ENCODE results near the gene MACROD2.

MACROD2 gene

GRCh38 chr20:14582855-14583254, 587.5 kb downstream of the MACROD2 start:
- DNase-seq (ENCODE audit: low read depth in 2 of 2), result no peak

- DNase-seq (ENCODE audit: low read depth in 2 of 2), result no peak
Observed at GRCh38 chr20:14583413-14583812, 588.1 kb downstream of the MACROD2 start.

DNA sequence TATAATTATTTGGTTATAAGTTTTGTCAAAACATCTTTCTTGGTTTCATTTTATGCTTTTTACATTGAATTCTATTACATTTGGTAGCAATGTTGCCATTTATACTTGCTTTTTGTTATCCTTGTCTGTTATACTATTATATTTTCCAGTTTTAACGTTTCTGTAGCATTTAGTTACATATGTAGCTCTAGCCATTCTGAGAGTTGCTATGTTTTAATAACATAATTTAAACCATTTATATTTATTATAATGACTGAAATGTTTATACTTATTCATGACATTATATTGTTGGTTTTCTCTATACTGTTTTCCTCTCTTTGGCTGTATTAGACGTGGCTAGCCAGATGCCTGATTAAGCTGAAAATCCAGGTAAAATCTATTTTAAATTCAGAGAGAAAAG, 594.1 kb downstream of the MACROD2 start:
- no peak for DNase-seq (ENCODE audit: low read depth in 2 of 2)

DNA sequence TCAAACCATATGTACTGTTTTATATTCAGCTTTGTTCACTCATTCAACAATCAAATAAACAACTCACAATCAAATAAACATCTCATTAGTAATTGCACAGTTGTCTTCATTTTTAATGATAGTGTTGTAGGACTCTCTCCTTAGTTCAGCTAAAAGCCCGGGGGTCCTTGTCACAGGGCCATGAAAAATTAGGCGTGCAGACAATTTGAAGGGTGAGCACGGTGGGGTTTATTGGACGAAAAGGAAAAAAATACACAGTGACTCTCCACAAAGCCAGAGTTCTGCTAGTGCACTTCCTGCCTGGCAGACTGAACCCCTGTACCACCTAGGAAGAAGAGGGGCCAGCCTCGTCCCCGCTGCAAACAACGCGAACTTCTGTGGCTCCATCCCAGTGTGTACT, 599.7 kb downstream of the MACROD2 start:
- no peak for DNase-seq (ENCODE audit: low read depth in 2 of 2)

- DNase-seq (ENCODE audit: low read depth in 2 of 2), result no peak
Observed at GRCh38 chr20:14597206-14597715, 601.9 kb downstream of the MACROD2 start.

DNA sequence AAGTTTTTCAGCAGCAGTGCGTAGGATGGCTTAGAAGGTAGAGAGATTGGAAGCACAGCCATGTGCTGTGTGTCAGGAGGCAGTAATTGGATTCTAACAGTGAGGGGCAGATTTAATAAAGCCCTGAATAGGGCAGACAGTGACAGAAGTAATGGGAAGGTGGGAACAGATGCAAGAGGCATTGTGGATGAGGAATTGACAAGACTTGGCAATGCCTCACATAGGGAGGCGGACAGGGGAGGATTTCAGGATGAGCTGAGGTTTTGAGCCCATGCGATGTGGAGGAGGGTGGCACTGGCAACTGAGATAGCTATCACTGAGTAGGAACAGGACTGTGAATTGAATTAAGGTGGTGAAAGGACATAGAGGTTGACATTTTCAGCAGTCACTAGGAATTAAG, 604.3 kb downstream of the MACROD2 start:
- DNase-seq (ENCODE audit: low read depth in 2 of 2), result no peak

DNA sequence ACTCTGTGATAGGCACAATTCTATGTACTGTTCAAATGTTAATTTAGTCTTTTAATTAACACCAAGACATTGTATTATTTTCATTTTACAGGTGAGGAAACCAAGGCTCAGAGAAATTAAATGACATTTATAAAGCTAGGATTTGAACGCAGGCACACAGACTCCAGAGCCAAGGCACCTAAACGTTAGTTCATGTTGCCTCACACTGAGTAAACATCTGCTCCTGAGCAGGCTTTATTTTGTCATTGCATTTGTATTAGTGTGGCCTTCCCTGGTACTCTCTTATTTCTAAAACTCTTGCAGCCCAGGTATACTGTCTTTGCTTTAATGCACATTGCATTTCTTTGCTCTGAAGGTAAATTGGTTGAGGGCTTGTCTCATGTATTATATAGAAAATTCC, 605.2 kb downstream of the MACROD2 start:
- DNase-seq (ENCODE audit: low read depth in 2 of 2), result no peak

- no peak for DNase-seq (ENCODE audit: low read depth in 2 of 2)
Observed at GRCh38 chr20:14604143-14604542, 608.8 kb downstream of the MACROD2 start.

DNA sequence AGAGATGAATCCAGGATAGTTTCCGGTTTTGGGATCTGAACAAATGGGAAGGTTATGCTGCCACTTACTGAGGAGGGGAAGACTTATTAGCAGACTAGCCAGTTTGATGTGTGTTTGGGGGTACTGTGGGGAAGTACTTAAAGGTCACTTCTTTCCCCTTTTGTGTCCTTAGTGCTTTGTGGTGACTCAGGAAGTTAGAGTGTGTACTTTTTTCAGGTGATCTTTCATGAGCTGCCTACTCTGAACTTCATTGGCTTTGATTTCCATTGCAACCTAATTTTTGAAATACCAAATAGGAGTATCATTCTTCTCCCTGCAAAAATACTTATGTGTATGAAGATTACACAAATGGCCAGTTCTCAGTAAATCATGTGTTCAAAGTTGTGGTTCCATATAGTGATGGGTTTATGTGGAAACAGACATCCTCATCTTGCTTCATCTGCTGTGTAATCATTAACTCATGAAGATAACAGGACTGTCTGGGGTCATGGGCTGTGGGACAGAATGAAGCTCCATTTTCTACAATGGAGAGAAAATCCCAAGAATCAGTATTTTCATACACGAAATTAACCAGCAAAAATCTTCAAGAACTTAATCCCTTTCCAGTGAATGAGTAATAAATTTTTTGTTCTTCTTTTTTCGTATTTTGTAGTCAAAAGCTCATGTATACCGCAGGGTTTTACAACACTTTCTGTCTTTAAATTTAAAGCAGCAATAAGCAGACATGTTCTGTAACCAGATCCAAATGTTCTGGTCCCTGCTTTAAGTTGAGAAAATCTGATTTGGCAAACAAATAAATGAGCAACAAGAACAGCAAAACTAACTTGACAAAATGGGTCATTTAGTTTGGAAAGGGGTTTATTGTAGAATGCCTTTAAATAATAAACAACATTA, 614.3 kb downstream of the MACROD2 start:
- no peak for DNase-seq (ENCODE audit: low read depth in 2 of 2)

DNA sequence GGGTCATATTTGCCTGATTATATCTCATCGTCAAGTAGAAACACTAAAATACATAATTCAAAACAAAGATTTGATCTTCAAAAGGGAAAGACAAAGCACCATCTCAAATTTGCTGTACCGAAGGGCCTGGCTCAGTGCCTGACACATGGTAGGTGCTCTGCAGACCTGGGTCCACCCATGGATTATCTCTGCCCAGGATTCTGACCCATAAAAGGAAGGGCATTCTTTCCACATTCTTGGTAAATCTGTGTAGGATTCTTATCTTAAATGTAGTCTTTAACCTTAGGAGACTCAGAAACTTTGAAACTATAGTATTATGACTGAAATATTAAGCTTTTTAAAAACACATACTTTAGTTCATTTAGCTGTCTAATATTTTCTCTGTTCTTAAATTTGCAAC, 616.2 kb downstream of the MACROD2 start:
- DNase-seq (ENCODE audit: low read depth in 2 of 2), result no peak

- DNase-seq (ENCODE audit: low read depth in 2 of 2), result no peak
Observed at GRCh38 chr20:14612391-14612790, 617.1 kb downstream of the MACROD2 start.

- no peak for DNase-seq (ENCODE audit: low read depth in 2 of 2)
Observed at GRCh38 chr20:14616003-14616402, 620.7 kb downstream of the MACROD2 start.

- DNase-seq (ENCODE audit: low read depth in 2 of 2), result no peak
Observed at GRCh38 chr20:14617123-14617522, 621.8 kb downstream of the MACROD2 start.

DNA sequence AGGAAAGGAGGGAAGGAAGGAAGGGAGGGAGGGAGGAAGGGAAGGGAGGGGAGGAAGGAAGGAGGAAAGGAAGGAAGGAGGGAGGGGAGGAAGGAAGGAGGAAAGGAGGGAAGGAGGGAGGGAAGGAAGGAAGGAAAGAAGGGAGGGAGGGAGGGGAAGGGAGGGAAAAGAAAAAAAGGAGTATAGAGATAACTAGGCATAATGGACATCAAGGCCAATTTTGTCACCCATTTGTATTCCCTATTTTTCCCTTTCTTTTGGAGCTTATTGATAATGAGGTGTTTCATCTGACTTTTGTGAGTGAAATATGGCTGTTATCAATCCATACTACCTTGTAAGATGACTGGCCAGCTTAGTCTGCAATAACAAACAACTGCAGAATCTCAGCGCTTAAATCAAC, 624.1 kb downstream of the MACROD2 start:
- no peak for DNase-seq (ENCODE audit: low read depth in 2 of 2)

- DNase-seq (ENCODE audit: low read depth in 2 of 2), result no peak
Observed at GRCh38 chr20:14622796-14623195, 627.5 kb downstream of the MACROD2 start.

DNA sequence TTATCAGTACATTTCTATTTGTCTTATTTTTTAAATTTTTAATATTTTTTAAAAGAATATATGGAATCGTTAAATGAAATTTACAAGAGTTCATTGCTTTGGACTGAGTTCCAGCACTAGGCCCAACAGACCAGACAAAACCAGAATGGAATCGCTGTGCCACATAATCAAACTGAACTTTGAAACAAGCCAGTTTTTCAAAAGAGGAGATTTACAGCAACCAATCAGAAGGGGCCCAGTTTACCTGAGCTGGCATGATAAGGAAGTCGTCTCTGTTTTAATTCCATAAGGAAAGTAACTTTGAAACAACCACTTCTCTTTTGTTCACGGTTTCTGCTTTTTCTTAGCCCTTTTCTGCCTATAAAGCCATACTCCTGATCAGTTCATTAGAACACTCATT, 635.7 kb downstream of the MACROD2 start:
- no peak for DNase-seq (ENCODE audit: low read depth in 2 of 2)

GRCh38 chr20:14632906-14633305, 637.6 kb downstream of the MACROD2 start:
- no peak for DNase-seq (ENCODE audit: low read depth in 2 of 2)

DNA sequence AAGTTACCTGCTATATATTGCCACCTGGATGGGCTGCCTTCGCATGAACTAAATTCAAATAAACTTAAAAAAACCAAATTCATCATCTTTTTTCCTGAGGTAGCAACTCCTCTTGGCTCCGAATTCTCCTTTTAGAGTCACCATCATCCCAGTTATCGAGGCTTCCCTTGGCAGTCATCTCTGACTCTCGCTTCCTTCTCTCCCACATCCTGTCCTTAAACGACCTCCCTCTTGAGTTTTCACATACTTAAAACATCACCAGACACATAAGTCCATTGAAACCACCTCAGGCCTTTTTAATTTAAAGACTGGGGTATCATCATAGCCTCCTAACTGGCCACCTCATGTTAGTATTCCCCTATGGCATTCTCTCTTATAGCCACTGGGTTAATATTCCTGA, 638.2 kb downstream of the MACROD2 start:
- no peak for DNase-seq (ENCODE audit: low read depth in 2 of 2)

DNA sequence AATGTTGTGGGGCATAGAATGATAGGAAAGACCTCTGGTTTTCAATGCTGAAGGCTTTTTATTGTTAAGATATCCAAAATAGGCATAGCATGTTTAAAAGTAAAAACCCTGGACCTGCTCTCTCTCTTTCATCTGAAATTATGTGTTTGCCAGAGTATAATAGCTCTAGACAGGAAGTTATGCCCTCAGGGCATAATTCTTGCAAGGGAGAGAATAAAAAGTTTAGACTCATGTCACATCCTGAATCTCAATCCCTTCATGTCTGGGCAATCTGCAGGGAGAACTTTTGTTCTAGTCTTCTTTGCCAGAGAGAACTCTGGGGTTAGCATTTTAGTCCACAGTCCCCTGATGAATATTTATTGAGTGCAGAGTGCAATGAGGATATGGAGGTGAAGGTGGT, 639.3 kb downstream of the MACROD2 start:
- DNase-seq (ENCODE audit: low read depth in 2 of 2), result no peak

DNA sequence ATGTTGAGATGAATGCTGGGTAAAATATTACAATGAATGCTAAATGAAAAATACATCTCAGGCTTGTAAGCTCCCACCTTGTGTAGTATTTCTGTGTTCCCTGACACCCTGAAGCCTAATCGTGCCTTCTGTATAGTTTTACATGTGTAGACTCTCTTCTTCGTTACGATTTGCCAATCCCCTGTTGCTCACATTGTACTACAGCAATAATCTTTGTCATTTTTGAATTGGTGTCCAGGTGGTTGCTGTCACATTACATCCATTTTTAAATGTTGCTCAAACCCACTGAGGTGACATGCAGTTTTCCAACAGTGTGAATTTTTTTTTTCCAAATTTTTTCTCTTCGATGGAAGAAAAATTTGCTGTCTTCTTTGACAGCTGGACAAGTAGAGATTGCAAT, 642.1 kb downstream of the MACROD2 start:
- no peak for DNase-seq (ENCODE audit: low read depth in 2 of 2)

- no peak for DNase-seq (ENCODE audit: low read depth in 2 of 2)
Observed at GRCh38 chr20:14643146-14643545, 647.8 kb downstream of the MACROD2 start.

DNA sequence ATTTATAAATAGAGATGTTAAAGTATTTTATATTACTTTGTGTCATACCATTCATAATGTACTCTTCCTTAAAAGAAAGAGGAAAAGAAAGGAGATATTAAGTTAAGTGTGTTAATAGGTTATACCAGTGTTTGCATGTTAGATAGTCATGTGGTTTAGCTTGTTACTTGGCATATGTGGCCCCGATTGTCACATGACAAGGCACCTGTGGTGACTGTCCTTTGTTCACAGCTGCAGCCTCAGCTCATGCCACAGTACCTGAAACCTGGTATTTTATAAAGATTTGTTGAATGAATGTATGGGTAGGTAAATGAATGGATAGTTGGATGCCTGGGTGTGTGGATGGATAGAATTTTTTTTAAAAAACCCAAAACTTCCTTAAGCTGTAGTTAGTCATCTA, 648.2 kb downstream of the MACROD2 start:
- DNase-seq (ENCODE audit: low read depth in 2 of 2), result no peak

GRCh38 chr20:14644306-14645097, 649.2 kb downstream of the MACROD2 start:
- no peak for DNase-seq (ENCODE audit: low read depth in 2 of 2)

All from stimulated activated CD4-positive, alpha-beta T cell treated with anti-CD3 and anti-CD28 coated beads, Interleukin-1b, Interleukin-23, amount 100 ng/mL, for 1 hour (primary cell).